Measurements from ENCODE around the gene FBXL4.

FBXL4 gene

DNA sequence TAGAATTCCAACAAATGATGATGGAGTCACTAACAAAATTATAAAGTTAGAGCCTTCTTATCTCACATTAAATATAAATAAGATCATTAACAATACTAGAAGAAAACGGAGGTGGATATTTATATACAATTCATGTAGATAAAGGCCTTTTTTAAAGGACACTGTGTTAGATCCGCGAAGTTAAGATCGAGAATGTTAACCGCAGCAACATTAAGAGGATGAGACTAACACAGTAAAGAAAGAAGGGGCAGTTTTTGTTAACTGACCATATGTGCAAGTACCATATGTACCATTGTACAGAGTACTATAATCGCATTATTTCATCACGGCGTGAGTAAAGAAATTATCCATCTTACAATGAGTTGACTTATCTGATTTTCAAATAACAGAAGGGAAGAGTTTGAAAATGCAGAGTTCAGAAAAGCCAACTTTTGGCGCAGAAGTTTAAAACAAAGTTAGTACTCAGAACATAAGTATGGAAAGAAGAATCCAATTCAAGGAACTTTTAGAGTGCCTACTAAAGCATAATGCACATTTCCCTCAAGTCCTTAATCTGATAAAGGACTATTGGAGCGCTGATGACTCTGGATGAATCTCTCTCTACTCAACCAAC is 1.4 kb downstream of the FBXL4 start:
- TF ChIP-seq FOXP2 (optimal IDR thresholded peaks at IDR 0.05; ENCODE audit: borderline replicate concordance, extremely low read depth, extremely low read length, insufficient read depth), result no peak
- TF ChIP-seq, protein P1, sequence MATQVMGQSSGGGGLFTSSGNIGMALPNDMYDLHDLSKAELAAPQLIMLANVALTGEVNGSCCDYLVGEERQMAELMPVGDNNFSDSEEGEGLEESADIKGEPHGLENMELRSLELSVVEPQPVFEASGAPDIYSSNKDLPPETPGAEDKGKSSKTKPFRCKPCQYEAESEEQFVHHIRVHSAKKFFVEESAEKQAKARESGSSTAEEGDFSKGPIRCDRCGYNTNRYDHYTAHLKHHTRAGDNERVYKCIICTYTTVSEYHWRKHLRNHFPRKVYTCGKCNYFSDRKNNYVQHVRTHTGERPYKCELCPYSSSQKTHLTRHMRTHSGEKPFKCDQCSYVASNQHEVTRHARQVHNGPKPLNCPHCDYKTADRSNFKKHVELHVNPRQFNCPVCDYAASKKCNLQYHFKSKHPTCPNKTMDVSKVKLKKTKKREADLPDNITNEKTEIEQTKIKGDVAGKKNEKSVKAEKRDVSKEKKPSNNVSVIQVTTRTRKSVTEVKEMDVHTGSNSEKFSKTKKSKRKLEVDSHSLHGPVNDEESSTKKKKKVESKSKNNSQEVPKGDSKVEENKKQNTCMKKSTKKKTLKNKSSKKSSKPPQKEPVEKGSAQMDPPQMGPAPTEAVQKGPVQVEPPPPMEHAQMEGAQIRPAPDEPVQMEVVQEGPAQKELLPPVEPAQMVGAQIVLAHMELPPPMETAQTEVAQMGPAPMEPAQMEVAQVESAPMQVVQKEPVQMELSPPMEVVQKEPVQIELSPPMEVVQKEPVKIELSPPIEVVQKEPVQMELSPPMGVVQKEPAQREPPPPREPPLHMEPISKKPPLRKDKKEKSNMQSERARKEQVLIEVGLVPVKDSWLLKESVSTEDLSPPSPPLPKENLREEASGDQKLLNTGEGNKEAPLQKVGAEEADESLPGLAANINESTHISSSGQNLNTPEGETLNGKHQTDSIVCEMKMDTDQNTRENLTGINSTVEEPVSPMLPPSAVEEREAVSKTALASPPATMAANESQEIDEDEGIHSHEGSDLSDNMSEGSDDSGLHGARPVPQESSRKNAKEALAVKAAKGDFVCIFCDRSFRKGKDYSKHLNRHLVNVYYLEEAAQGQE (IDR thresholded peaks at IDR 0.05; ENCODE audit: insufficient read depth in 1 of 2, low read depth in 2 of 2, low read length in 2 of 2), result no peak
- TF ChIP-seq POLR2AphosphoS5 (IDR thresholded peaks at IDR 0.05; ENCODE audit: low read depth, low read length), result no peak

DNA sequence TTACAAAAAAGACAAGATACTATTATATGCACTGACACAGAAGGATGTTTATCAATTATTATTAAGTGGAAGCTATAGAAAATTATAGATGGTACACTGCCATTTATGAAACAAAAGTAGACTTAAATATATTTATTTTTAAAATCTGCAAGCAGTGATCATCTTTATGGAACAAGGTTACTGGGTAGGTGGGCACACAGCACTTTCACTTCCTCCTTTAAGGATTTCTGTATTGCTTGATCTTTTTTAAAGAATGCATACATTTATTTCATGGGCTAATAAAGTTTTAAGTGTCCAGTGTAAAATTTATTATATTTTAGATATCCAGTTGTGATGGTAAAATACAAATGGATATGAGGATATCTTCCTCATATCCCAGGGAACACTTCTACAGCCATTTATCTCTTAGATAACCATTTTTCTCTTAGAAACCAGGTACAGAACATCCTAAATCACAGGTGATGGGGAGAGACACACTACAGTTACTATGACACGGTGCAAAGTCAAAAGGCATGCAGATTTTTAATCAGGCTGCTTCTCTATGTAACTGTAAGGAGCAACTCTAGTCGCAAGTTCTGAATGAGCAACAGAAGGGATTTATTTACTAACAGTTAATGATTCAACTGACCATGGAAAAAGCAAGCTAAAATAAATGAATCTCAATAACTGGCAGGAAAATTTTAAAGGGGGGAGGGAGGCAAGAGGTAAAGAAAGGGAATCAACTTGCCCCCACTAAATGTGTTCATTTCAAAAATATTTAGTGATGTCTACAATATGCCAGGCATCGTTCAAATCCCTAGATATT is 2.2 kb downstream of the FBXL4 start:
- TF ChIP-seq POLR2AphosphoS5 (IDR thresholded peaks at IDR 0.05; ENCODE audit: low read depth, low read length), result no peak
- no peak for TF ChIP-seq FOXP2 (optimal IDR thresholded peaks at IDR 0.05; ENCODE audit: borderline replicate concordance, extremely low read depth, extremely low read length, insufficient read depth)

DNA sequence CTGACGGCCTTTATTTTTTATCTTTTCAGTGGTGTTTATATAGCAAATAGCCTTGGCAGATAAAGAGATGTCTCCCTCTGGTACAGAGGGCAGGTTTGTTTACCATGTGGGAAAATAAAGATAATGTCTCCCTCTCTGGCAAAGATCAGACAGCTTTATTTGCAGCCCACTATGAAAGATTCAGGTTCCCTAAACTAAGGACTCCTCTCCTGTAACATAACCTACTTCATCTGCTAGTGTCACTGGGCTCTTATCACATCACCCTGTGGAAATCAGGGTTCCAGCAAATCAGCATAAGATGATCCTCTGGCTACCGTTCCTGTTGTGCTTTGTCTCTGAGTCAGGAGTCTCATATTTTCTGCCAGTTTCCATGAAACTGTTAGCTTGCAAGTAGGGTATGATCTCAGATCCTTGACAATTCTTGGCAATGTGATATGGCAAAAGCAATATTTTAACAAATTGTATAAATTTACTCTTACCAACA is 3.1 kb downstream of the FBXL4 start:
- no peak for TF ChIP-seq POLR2AphosphoS5 (IDR thresholded peaks at IDR 0.05; ENCODE audit: low read depth, low read length)
- no peak for TF ChIP-seq SIN3A (IDR thresholded peaks at IDR 0.05; ENCODE audit: borderline replicate concordance, insufficient read depth, low read length)
- TF ChIP-seq, protein P1 (IDR thresholded peaks at IDR 0.05; ENCODE audit: insufficient read depth in 1 of 2, low read depth in 2 of 2, low read length in 2 of 2), result no peak
- TF ChIP-seq TAF1 (IDR thresholded peaks at IDR 0.05; ENCODE audit: borderline replicate concordance, insufficient read depth, low read length), result no peak
- no peak for TF ChIP-seq FOXP2 (optimal IDR thresholded peaks at IDR 0.05; ENCODE audit: borderline replicate concordance, extremely low read depth, extremely low read length, insufficient read depth)

DNA sequence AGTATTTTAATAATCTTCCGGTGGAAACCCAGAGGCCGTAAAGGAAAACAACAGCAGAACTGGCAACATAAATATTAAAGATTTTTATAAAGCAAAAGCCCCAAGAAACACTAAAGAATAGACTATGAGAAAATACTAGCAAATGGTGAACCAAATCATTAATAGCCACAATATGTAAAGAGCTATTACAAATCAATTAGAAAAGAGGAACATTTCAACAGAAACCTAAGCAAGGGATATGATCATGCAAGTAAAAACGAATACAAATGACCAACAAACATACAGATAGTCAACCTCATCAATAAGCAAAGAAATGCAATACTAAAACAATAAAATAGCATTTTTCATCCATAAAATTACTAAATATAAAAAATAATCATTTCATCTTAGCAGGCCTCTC is 3.6 kb downstream of the FBXL4 start:
- TF ChIP-seq FOXP2 (optimal IDR thresholded peaks at IDR 0.05; ENCODE audit: borderline replicate concordance, extremely low read depth, extremely low read length, insufficient read depth), result no peak
- TF ChIP-seq TAF1 (IDR thresholded peaks at IDR 0.05; ENCODE audit: borderline replicate concordance, insufficient read depth, low read length), result no peak
- no peak for TF ChIP-seq SIN3A (IDR thresholded peaks at IDR 0.05; ENCODE audit: borderline replicate concordance, insufficient read depth, low read length)
- TF ChIP-seq POLR2AphosphoS5 (IDR thresholded peaks at IDR 0.05; ENCODE audit: low read depth, low read length), result no peak
- TF ChIP-seq, protein P1 (IDR thresholded peaks at IDR 0.05; ENCODE audit: insufficient read depth in 1 of 2, low read depth in 2 of 2, low read length in 2 of 2), result no peak

DNA sequence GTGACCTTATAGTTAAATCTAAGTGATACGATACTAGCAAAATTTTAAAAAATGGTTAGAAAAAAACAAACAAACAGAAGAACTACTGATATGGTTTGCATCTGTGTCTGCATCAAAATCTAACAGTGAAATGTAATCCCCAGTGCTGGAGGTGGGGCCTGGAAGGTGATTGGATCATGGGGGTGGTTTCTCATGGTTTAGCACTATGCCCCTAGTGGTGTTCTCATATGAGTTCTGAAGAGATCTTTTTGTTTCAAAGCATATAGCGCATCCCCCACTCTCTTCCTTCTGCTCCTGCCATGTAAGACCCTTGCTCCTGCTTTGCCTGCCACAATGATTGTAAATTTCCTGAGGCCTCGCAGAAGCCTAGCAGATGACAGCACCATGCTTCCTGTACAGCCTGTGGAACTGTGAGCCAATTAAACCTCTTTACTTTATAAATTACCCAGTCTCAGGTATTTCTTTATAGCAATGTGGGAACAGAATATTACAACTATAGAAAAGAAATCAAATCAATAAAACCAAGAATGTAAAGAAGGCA is 5.4 kb downstream of the FBXL4 start:
- TF ChIP-seq POLR2AphosphoS5 (IDR thresholded peaks at IDR 0.05; ENCODE audit: low read depth, low read length) (no peak), FOXP2 (optimal IDR thresholded peaks at IDR 0.05; ENCODE audit: borderline replicate concordance, extremely low read depth, extremely low read length, insufficient read depth) (no peak), TAF1 (IDR thresholded peaks at IDR 0.05; ENCODE audit: borderline replicate concordance, insufficient read depth, low read length) (no peak)
- TF ChIP-seq, protein P1 (IDR thresholded peaks at IDR 0.05; ENCODE audit: insufficient read depth in 1 of 2, low read depth in 2 of 2, low read length in 2 of 2), result no peak

Data from PFSK-1 (cell line).